GM18951 (cell line): ENCODE measurements around the gene SLC35F3.

Experiments used
- POLR2A ChIP-seq: IDR thresholded peaks from 4 replicates; pipeline ENCODE4 v1.6.1; 2011; ENCODE audit warnings: mild to moderate bottlenecking; ENCODE audit not compliant: insufficient read length, insufficient read depth; ENCODE audit errors: extremely low read depth
- in situ Hi-C: fragments of 300-500 bp; cut with MboI; formaldehyde crosslinking; loops from one replicate; pipeline ENCODE4 v1.12.0; 2022; ENCODE audit warnings: low sequenced_read_pairs, mixed read lengths, inconsistent platforms; ENCODE audit not compliant: unreplicated experiment

Gene SLC35F3

GRCh38 chr1:234065794-234066447, 161.4 kb downstream of the SLC35F3 start:
- in situ Hi-C loops: loop anchor here (25.0 kb wide), 1 partner anchor 629 kb away; no protein-coding TSS in a partner anchor
- no peak for TF ChIP-seq POLR2A

GRCh38 chr1:234067581-234068337, 163.3 kb downstream of the SLC35F3 start:
- TF ChIP-seq POLR2A: no peak
- in situ Hi-C loops: loop anchor here (25.0 kb wide), 1 partner anchor 630 kb away; no protein-coding TSS in a partner anchor

- TF ChIP-seq POLR2A: no peak
- in situ Hi-C loops: loop anchor here (25.0 kb wide), 1 partner anchor 632 kb away; no protein-coding TSS in a partner anchor
Observed at GRCh38 chr1:234069760-234070159, 165.3 kb downstream of the SLC35F3 start.

- TF ChIP-seq POLR2A: no peak
- in situ Hi-C loops: loop anchor here (25.0 kb wide), 1 partner anchor 635 kb away; no protein-coding TSS in a partner anchor
Observed at GRCh38 chr1:234072793-234073192, 168.3 kb downstream of the SLC35F3 start.

GRCh38 chr1:234078143-234078542, 173.7 kb downstream of the SLC35F3 start:
- TF ChIP-seq POLR2A: no peak
- in situ Hi-C loops: no loop called here

- no peak for TF ChIP-seq POLR2A
- in situ Hi-C loops: no loop called here
Observed at GRCh38 chr1:234079896-234080295, 175.4 kb downstream of the SLC35F3 start.

- no peak for TF ChIP-seq POLR2A
- in situ Hi-C loops: no loop called here
Observed at GRCh38 chr1:234083460-234083859, 179.0 kb downstream of the SLC35F3 start.

GRCh38 chr1:234089396-234089795, 184.9 kb downstream of the SLC35F3 start:
- no peak for TF ChIP-seq POLR2A
- in situ Hi-C loops: no loop called here

GRCh38 chr1:234090212-234091064, 186.0 kb downstream of the SLC35F3 start:
- in situ Hi-C loops: no loop called here
- TF ChIP-seq POLR2A: no peak

- in situ Hi-C loops: no loop called here
- TF ChIP-seq POLR2A: no peak
Observed at GRCh38 chr1:234091065-234091401, 186.6 kb downstream of the SLC35F3 start.

- in situ Hi-C loops: no loop called here
- no peak for TF ChIP-seq POLR2A
Observed at GRCh38 chr1:234091876-234092275, 187.4 kb downstream of the SLC35F3 start.

- in situ Hi-C loops: no loop called here
Observed at GRCh38 chr1:234093107-234093506, 188.6 kb downstream of the SLC35F3 start.

GRCh38 chr1:234093741-234094140, 189.3 kb downstream of the SLC35F3 start:
- in situ Hi-C loops: no loop called here
- TF ChIP-seq POLR2A: no peak

More at GRCh38 chr1:234093107-234093506, 188.6 kb downstream of the SLC35F3 start:
- no peak for TF ChIP-seq POLR2A
